Measurements from ENCODE around the gene TMEM141. TPM values are rescaled to one million over a fixed set of nuclear protein-coding genes. Genes with fewer than 3 reads are reported as not detected.
A peak's percentile ranks its signal among the peaks of the same experiment; 100 is the strongest.

The TMEM141 gene
- total and polyA plus RNA-seq, 2 experiments from 2014 or later: 51.7 to 59.4 TPM

DNA sequence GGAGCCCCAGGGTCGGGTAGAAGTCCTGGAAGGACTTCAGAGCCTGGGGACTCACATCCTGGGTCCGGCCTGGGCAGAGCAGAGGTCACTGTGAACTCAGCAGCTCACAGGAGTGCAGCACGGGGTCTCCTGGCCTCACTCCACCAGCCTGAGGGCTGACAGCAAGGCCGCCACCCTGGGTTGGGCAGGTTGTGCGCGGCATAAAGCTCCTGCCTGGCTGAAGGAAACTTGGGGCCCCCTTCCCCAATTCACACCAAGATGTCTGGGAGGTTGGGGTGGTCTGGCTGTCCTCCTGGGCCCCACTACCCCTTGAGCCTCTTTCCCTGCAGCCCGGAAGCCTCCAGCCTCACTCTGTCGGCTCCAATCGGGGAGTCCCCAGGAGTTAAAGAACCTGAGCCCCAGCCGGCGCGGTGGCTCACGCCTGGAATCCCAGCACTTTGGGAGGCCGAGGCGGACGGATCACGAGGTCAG, 28.9 kb upstream of the TMEM141 start:
- DNase-seq: no peak
- no peak overlapping the region for H2AFZ ChIP-seq
- H3K9me2 ChIP-seq (ENCODE audit: insufficient read depth): no peaks in the 10 kb centered on the region
- no peaks in the 10 kb centered on the region for H3K4me1 ChIP-seq (ENCODE audit: insufficient read depth)
- no peak overlapping the region for H3K9ac ChIP-seq
- H3K4me3 ChIP-seq: no peak overlapping the region
- no peak overlapping the region for H3K4me2 ChIP-seq (ENCODE audit: unreplicated experiment)
- no peaks in the 10 kb centered on the region for H3F3A ChIP-seq (ENCODE audit: insufficient read depth)
- H3K36me3 ChIP-seq (ENCODE audit: low read depth): no peaks in the 10 kb centered on the region
- TF ChIP-seq EZH2 (IDR thresholded peaks at IDR 0.05; ENCODE audit: insufficient read depth, poor library complexity, severe bottlenecking) (no peak), EZH2phosphoT487 (IDR thresholded peaks at IDR 0.05; ENCODE audit: insufficient read depth, low read depth) (no peak)
- no peaks in the 10 kb centered on the region for H4K20me1 ChIP-seq (ENCODE audit: insufficient read depth)
- no peaks in the 10 kb centered on the region for H3K9me3 ChIP-seq (ENCODE audit: low read depth)
- no peak overlapping the region for H3K27ac ChIP-seq
- whole genome bisulfite sequencing, 2 experiments (ENCODE audit: low coverage in 1 of 2, low lambda C conversion rate in 2 of 2, missing lambda C conversion rate in 2 of 2): 72 to 82% methylated on average over 14 to 17 of the region's 17 CpGs
- H3K79me2 ChIP-seq (ENCODE audit: insufficient read depth): no peaks in the 10 kb centered on the region
- no peaks in the 10 kb centered on the region for H3K27me3 ChIP-seq (replicated peaks; ENCODE audit: insufficient read depth)
- in situ Hi-C loops (cut with MboI): no loop called here

DNA sequence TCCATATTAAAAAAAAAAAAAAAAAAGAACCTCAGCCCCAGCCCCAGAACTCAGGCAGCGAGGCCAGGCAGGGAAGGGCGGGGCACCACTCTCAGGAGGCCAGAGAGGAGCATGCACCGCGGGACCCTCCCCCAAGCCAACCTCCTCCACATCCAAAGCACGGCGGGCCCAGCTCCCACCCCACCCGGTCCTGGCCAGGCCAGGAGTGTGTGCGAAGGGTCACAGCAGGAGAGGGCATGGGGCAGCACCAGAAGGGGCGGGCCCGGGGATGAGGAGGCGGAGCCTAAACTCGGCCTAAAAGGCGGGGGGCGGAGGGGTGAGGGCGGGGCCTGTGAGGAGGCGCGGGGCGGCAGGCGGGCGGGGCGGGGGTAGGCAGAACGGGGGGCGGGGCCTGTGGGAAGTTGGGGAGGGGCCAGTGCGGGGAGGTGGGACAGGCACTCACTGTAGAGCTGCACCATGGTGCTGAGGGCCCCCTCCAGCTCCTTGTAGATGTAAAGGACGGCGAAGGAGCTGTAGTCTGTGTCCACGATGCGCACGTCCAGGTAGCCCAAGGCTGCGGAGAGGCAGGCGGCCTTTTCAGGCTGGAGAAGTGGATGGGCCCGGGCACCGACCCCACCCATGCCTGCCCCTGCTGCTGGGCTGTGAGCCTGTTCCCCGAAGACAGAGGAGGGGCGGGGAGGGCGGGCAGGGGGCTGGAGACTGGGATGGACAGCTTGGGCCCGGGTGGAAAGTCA, 28.1 kb upstream of the TMEM141 start:
- no peak overlapping the region for H3K4me3 ChIP-seq
- H3K9me3 ChIP-seq (ENCODE audit: low read depth): no peaks in the 10 kb centered on the region
- no peaks in the 10 kb centered on the region for H3K4me1 ChIP-seq (ENCODE audit: insufficient read depth)
- H3F3A ChIP-seq (ENCODE audit: insufficient read depth): no peaks in the 10 kb centered on the region
- no peak overlapping the region for H3K4me2 ChIP-seq (ENCODE audit: unreplicated experiment)
- no peaks in the 10 kb centered on the region for H3K79me2 ChIP-seq (ENCODE audit: insufficient read depth)
- H4K20me1 ChIP-seq (ENCODE audit: insufficient read depth): no peaks in the 10 kb centered on the region
- H3K9ac ChIP-seq: no peak overlapping the region
- in situ Hi-C loops (cut with MboI): no loop called here
- no peak for TF ChIP-seq EZH2phosphoT487 (IDR thresholded peaks at IDR 0.05; ENCODE audit: insufficient read depth, low read depth)
- TF ChIP-seq EZH2 (IDR thresholded peaks at IDR 0.05; ENCODE audit: insufficient read depth, poor library complexity, severe bottlenecking): no peak
- peaks cover 6% of the 10 kb centered on the region; the same call in 1 of the 2 replicates for H3K27me3 ChIP-seq (replicated peaks; ENCODE audit: insufficient read depth)
- peak; percentile 40 for DNase-seq
- 13 to 14% methylated on average over 23 to 37 of the region's 37 CpGs for WGBS, 2 experiments (ENCODE audit: low coverage in 1 of 2, low lambda C conversion rate in 2 of 2, missing lambda C conversion rate in 2 of 2)
- H3K9me2 ChIP-seq (ENCODE audit: insufficient read depth): no peaks in the 10 kb centered on the region
- H2AFZ ChIP-seq: no peak overlapping the region
- H3K27ac ChIP-seq: no peak overlapping the region
- no peaks in the 10 kb centered on the region for H3K36me3 ChIP-seq (ENCODE audit: low read depth)

- DNase-seq: no peak
- Histone ChIP-seq H3K4me3 (no peak overlapping the region), H3K79me2 (ENCODE audit: insufficient read depth) (no peaks in the 10 kb centered on the region), H3K27ac (no peak overlapping the region), H2AFZ (no peak overlapping the region), H3K4me2 (ENCODE audit: unreplicated experiment) (no peak overlapping the region), H3K9me2 (ENCODE audit: insufficient read depth) (no peaks in the 10 kb centered on the region), H4K20me1 (ENCODE audit: insufficient read depth) (no peaks in the 10 kb centered on the region), H3K36me3 (ENCODE audit: low read depth) (no peaks in the 10 kb centered on the region), H3K9ac (no peak overlapping the region), H3K27me3 (replicated peaks; ENCODE audit: insufficient read depth) (peaks cover 8% of the 10 kb centered on the region; the same call in 1 of the 2 replicates), H3K9me3 (ENCODE audit: low read depth) (no peaks in the 10 kb centered on the region), H3F3A (ENCODE audit: insufficient read depth) (no peaks in the 10 kb centered on the region), H3K4me1 (ENCODE audit: insufficient read depth) (no peaks in the 10 kb centered on the region)
- WGBS, 2 experiments (ENCODE audit: low coverage in 1 of 2, low lambda C conversion rate in 2 of 2, missing lambda C conversion rate in 2 of 2): 76 to 80% methylated on average over 12 to 14 of the region's 14 CpGs
- in situ Hi-C loops (cut with MboI): no loop called here
- TF ChIP-seq EZH2phosphoT487 (IDR thresholded peaks at IDR 0.05; ENCODE audit: insufficient read depth, low read depth): no peak
- no peak for TF ChIP-seq EZH2 (IDR thresholded peaks at IDR 0.05; ENCODE audit: insufficient read depth, poor library complexity, severe bottlenecking)
Observed at GRCh38 chr9:136763649-136764035, 27.5 kb upstream of the TMEM141 start.

- no peaks in the 10 kb centered on the region for H3K4me1 ChIP-seq (ENCODE audit: insufficient read depth)
- TF ChIP-seq EZH2phosphoT487 (IDR thresholded peaks at IDR 0.05; ENCODE audit: insufficient read depth, low read depth) (no peak), EZH2 (IDR thresholded peaks at IDR 0.05; ENCODE audit: insufficient read depth, poor library complexity, severe bottlenecking) (no peak)
- peaks cover 8% of the 10 kb centered on the region; the same call in 1 of the 2 replicates for H3K27me3 ChIP-seq (replicated peaks; ENCODE audit: insufficient read depth)
- in situ Hi-C loops (cut with MboI): no loop called here
- H3K36me3 ChIP-seq (ENCODE audit: low read depth): no peaks in the 10 kb centered on the region
- H3K4me2 ChIP-seq (ENCODE audit: unreplicated experiment): no peak within 1 kb of the TSS
- WGBS, 2 experiments (ENCODE audit: low coverage in 1 of 2, low lambda C conversion rate in 2 of 2, missing lambda C conversion rate in 2 of 2): 64 to 69% methylated on average over 11 to 14 of the region's 14 CpGs
- no peaks in the 10 kb centered on the region for H3F3A ChIP-seq (ENCODE audit: insufficient read depth)
- H3K79me2 ChIP-seq (ENCODE audit: insufficient read depth): no peaks in the 10 kb centered on the region
- H4K20me1 ChIP-seq (ENCODE audit: insufficient read depth): no peaks in the 10 kb centered on the region
- no peaks in the 10 kb centered on the region for H3K9me2 ChIP-seq (ENCODE audit: insufficient read depth)
- H3K27ac ChIP-seq: no peak within 1 kb of the TSS
- H3K9me3 ChIP-seq (ENCODE audit: low read depth): no peaks in the 10 kb centered on the region
- no peak for DNase-seq
- H3K4me3 ChIP-seq: no peak within 1 kb of the TSS
- no peak within 1 kb of the TSS for H2AFZ ChIP-seq
- no peak within 1 kb of the TSS for H3K9ac ChIP-seq
Observed at GRCh38 chr9:136764301-136764891, 26.7 kb upstream of the TMEM141 start, which contains the start of gene LCN15. Gene LCN15, minus strand, starts transcription at chr9:136764518. Its CDS starts 30 bp downstream, at chr9:136764488.

All from GM23248 (cell line).